ENCODE data around the gene BORCS8.

Gene BORCS8

DNA sequence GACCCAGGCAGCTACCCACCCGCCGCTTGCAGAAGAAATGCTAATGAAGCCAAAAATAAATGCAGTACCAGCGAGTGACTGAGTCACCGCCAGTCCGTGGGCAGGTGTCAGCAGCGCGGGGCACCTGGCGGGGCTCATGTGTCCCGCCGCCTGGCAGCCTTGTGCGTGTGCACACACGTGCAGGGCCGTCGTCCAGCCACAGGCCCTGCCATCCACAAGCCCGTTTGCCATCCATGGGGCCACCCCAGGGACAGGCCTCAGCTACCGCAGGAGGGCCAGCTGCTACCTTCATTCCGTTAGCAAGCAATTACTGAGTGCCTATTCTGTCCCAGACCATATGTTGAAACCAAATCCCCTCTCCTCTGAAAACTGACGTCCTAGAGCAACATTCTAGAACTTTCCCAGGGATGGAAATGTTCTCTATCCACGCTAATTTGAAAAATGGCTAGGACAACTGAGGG lies 40.3 kb upstream of the BORCS8 start:
- no peak for DNase-seq (ENCODE audit: low read depth)
- no peak overlapping the region for H3K4me3 ChIP-seq (ENCODE audit: low read depth, low read length)
- TF ChIP-seq, protein P1, sequence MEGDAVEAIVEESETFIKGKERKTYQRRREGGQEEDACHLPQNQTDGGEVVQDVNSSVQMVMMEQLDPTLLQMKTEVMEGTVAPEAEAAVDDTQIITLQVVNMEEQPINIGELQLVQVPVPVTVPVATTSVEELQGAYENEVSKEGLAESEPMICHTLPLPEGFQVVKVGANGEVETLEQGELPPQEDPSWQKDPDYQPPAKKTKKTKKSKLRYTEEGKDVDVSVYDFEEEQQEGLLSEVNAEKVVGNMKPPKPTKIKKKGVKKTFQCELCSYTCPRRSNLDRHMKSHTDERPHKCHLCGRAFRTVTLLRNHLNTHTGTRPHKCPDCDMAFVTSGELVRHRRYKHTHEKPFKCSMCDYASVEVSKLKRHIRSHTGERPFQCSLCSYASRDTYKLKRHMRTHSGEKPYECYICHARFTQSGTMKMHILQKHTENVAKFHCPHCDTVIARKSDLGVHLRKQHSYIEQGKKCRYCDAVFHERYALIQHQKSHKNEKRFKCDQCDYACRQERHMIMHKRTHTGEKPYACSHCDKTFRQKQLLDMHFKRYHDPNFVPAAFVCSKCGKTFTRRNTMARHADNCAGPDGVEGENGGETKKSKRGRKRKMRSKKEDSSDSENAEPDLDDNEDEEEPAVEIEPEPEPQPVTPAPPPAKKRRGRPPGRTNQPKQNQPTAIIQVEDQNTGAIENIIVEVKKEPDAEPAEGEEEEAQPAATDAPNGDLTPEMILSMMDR (conservative IDR thresholded peaks at IDR 0.05; ENCODE audit: low read depth, low read length): no peak

DNA sequence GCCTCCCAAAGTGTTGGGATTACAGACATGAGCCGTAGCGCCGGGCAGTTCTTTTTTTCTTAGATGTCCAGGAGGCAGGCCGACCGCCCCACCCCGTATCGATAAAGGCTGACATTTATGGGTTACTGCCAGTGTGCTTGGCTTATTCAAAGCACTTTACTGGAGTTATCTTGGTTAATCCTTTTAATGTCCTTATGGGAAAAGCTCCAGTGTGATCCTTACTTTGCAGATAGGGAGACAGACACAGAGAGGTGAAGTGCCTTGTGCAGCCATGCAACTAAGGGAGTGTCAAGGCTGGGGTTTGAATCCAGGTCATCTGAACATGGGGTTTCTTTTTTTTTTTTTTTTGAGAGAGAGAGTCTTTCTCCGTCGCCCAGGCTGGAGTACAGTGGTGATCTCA lies 39.0 kb upstream of the BORCS8 start:
- DNase-seq (ENCODE audit: low read depth): no peak
- TF ChIP-seq, protein P1 (conservative IDR thresholded peaks at IDR 0.05; ENCODE audit: low read depth, low read length): no peak
- H3K4me3 ChIP-seq (ENCODE audit: low read depth, low read length): no peak overlapping the region

DNA sequence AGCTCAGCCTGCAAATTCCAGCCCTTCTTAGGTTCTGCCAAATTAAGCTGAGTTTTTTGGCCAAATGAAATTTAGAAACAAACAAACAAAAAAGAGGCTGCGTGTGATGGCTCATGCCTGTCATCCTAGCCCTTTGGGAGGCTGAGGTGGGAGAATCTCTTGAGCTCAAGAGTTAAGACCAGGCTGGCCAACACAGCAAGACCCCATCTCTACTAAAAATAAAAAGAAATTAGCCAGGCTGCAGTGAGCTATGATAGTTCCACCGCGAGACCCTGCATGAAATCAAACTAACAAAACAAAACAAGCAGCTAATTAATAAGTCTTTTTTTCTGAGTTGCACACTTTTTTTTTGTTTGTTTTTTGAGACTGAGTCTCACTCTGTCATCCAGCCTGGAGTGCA lies 37.7 kb upstream of the BORCS8 start:
- TF ChIP-seq, protein P1 (conservative IDR thresholded peaks at IDR 0.05; ENCODE audit: low read depth, low read length): no peak
- DNase-seq (ENCODE audit: low read depth): no peak
- no peak overlapping the region for H3K4me3 ChIP-seq (ENCODE audit: low read depth, low read length)

- H3K4me3 ChIP-seq (ENCODE audit: low read depth, low read length): no peak overlapping the region
- DNase-seq (ENCODE audit: low read depth): no peak
- TF ChIP-seq, protein P1 (conservative IDR thresholded peaks at IDR 0.05; ENCODE audit: low read depth, low read length): no peak
Observed at GRCh38 chr19:19227217-19227616, 35.3 kb upstream of the BORCS8 start.

- TF ChIP-seq, protein P1 (conservative IDR thresholded peaks at IDR 0.05; ENCODE audit: low read depth, low read length): no peak
- H3K4me3 ChIP-seq (ENCODE audit: low read depth, low read length): no peak overlapping the region
- DNase-seq (ENCODE audit: low read depth): no peak
Observed at GRCh38 chr19:19226663-19227062, 34.7 kb upstream of the BORCS8 start.

DNA sequence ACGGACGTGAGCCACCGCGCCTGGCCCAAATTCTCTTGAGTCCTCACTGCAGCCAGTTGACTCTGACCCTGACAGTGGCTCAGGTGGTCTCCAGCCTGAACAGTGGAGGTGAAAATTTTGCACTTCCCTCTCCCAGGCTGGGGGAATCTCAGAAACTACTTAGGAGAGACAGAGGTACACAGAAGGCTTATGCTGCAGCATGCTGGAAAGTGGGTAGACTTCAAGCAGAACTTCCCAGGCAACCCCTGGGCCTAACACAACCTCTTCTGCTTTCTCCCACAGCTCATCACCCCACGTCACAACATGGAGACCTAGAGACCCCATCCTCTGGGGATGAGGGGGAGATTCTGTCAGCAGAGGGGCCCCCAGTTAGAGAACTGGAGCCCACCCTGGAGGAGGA lies 34.3 kb upstream of the BORCS8 start:
- DNase-seq (ENCODE audit: low read depth): no peak
- TF ChIP-seq, protein P1 (conservative IDR thresholded peaks at IDR 0.05; ENCODE audit: low read depth, low read length): no peak
- H3K4me3 ChIP-seq (ENCODE audit: low read depth, low read length): no peak overlapping the region

- H3K4me3 ChIP-seq (ENCODE audit: low read depth, low read length): peak overlapping the region; percentile 14
- peak; percentile 58 for DNase-seq (ENCODE audit: low read depth)
- TF ChIP-seq, protein P1 (conservative IDR thresholded peaks at IDR 0.05; ENCODE audit: low read depth, low read length): peak; percentile 70
Observed at GRCh38 chr19:19224852-19225494, 33.0 kb upstream of the BORCS8 start.

Measured in choroid plexus epithelial cell (primary cell).